ENCODE data around the gene ZNF804A.

The ZNF804A gene

DNA sequence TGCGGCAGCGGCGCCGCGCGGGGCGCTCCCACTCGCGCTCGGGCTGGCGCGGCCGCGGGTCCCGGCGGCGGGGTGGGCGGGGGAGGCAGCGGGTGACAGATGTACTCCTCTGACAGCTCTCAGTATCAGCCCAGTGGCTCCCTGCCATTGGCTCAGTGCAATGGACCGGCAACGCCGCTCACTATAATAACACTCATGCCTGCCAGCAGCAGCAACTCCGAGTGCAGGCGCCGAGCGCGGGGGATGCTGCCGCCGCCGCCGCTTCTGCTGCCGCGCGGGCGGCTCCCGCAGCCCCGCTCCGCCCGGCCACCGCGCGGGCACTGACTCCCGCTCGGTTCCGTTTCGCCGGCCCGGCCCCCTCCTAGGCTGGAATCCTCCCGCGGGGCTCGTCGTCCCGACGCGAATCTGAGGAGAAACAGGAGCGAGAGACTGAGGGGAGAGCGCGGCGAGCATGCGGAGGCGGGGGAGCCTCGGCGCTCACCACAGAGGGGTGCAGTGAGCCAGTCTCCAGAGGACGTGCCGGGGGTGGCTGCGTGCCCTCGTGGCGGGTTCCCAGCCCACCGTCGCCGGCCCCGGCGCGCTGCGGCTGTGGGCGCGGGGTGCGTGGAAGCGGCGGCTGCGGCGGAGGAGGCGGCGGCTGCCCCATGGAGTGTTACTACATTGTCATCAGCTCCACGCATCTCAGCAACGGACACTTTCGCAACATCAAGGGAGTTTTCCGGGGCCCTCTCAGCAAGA lies at the start of gene ZNF804A:
Gene ZNF804A (plus strand): TSS at position 214 of the 738 bp plus-strand sequence. CDS start 431 bp downstream, at position 645.
- no peak for DNase-seq

DNA sequence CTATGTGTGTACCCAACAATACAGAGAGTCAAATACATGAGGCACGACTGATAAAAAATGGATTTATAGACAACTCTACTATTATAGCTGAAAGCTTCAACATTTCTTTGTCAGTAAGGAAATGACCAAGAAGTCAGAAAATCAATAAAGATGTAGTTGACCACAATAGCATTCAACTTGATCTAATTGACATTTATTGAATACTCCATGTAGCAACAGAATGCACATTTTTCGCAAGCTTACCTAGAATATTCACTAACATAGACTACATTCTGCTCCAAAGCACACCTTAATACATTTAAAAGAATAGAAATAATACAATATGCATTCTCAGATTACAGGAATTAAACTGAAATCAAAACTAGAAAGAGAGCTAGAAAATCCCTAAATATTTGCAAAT lies 49.2 kb upstream of the ZNF804A start:
- DNase-seq, result no peak

DNA sequence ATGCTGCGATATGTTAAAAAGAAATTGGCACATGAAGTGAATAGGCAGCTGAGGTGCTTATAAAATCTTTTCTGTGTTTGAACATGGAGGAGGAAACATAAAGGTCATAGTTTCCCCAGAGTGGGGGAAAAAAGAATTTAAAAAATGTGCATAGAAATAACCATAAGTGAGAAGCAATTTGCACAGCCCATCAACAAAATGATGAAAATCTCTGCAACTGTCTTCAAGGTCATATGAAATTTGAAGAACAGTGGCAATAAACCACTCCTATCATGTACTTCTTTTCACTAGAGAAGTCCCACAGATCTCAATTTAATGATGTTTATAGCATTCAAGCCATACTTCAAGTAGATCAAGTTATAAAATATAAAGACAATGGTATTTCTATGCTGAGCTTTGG lies 46.7 kb upstream of the ZNF804A start:
- DNase-seq, result no peak

DNA sequence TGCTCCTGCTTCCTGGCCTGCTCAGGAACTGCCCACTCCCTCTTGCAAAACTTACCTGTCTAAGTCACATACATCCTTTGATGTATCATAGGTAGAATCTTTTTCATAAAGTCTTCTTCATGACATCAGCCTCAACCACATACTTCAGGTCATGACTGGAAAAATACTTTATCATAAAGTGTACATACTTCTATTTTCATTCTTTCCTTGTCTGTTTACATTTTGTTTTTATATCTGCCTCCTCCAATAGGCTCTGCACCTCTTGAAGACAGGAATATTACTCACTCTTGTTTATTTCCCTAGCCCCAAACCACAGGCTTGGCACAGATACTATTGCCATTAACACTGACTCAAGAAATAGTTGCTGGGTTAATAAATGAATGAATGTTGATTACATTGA lies 43.6 kb upstream of the ZNF804A start:
- no peak for DNase-seq

DNA sequence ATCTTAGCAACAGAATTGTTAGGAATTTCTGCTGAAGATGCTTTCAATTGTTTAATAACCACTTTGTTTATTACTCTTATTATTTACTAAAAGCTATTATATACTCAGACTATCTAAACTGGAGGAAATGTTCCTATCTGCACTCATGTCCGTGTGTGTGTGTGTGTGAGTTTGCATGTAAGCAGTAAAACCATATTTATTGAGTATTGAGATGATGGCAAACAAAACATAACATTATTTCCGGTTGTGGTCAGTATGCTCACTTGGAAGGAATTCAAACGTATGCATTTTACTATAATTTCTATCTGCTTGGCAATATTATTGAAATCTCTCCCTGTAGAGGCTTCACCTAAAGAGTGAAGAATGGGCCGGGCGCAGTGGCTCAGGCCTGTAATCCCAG lies 43.0 kb upstream of the ZNF804A start:
- no peak for DNase-seq

DNA sequence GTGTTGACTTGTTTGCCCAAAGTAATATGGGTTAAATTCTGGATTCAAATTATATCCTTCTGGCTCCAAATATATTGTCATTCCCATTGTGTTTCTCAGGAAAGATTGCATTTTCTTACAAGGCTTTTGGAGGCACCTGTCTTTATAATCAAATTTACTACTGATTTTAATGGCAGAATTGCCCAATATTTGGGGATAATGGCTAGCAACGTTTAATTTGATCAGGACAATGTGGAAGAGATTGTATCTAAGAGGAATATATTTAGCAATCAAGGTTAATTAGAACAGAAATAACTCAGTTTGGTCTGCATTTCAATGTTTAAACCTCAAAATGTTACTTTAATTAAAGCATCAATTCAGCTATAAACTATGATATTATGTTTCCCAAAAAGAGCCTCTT lies 41.7 kb upstream of the ZNF804A start:
- DNase-seq, result no peak

DNA sequence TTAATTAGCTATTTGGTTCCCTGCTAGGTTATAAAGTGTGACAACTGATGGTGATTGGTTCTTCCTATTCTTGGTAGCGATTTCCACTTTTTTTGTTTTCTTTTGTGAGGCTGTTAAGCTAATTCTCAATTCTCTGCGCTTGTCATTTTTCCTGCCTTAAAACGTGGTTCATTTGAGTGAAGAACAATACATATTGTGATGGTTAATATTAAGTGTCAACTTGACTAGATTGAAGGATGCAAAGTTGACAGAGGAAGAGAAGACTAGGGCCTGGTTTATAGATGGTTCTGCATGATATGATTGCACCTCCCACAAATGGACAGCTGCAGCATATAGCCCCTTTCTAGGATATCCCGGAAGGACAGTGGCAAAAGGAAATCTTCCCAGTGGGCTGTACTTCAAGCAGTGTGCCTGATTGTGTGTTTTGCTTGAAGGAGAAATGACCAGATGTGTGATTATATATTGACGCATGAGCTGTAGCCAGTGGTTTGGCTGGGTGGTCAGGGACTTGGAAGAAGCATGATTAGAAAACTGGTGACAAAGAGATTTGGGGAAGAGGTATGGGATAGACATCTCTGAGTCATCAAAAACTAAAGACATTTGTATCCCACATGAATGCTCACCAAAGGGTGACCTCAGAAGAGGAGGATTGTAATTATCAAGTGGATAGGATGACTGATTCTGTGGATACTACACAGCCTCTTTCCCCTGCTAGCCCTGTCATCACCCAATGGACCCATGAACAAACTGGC lies 39.4 kb upstream of the ZNF804A start:
- no peak for DNase-seq

DNA sequence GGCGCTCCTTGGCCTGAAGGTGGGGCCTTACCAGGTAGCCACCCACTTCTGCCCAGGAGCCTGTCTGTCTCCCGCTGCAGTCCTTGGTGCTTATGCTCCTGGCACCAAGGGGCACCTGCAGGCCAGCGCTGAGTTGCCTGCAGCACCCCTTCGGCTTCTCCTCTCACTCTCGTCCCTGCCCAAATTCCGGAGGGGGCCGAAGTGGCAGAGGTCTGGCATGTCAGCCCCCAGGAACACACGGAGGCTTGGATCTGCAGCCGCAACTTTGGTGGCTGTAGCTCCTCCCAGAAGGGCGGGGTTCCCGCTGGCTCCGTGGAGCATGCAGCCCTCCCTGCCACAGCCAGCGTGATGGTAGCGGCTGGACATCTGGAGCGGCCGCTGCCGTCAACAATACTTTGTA lies 37.7 kb upstream of the ZNF804A start:
- DNase-seq, result no peak

DNA sequence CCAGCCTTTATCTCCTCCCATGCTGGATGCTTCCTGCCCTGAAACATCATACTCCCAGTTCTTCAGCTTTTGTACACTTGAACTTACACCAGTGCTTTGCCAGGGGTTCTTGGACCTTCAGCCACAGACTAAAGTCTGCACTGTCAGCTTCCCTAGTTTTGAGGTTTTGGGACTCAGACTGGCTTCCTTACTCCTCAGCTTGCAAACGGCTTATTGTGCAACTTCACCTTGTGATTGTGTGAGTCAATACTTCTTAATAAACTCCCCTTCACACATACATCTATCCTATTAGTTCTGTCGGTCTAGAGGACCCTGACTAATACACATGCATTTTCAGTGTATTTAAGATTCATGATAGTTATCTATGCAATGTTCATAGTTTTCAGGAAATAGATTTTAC lies 35.8 kb upstream of the ZNF804A start:
- DNase-seq, result no peak

DNA sequence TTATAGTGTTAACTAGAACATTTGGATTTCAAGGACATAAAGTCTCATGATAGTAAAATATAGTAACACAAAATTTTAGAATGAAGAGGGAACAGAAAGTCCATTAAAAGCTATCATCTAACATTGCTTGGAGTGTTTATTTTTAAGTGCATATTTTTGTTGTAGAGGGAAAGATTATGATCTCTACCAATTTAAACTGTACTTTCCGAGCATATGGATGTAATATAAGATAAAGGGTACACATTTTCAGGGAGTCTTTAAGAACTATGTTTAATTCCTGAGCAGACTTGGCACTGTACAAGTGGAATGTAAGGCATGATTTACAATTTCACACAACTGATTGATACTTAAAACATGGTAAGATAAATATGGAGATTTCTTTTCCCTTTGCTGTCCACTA lies 34.2 kb upstream of the ZNF804A start:
- no peak for DNase-seq

DNA sequence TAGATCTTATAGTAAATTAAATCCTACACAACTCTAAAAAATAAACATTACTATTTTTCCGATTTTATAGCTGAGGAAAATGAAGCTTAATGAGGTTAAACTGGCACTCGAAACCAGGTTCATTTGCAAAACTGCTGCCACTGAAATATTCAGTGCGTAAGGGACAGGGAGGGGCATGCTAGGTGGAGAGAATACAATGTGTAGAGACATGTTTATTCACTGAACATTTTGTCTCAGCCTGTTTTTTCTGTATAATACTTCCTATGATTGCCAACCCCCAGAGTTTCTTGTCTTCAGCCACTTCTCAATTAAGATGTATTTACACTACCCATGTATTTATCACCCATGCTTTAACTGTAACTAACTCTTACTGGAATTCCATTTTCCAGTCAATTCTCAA lies 31.6 kb upstream of the ZNF804A start:
- DNase-seq, result no peak

DNA sequence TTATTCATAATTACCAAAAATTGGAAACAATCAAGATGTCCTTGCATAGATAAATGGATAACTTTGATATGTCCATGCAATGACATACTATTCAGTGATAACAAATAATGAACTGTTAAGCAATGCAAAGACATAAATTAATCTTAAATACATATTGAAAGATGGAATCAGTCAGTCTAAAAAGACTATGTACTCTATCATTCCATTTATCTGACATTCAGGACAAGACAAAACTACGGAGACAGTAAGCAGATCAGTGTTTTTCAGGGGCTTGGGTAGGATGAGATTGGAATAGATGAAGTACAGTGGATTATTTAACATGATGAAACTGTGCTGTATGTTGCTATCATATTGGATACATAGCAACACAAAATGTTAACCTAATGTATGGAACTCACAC lies 21.3 kb upstream of the ZNF804A start:
- DNase-seq, result no peak

DNA sequence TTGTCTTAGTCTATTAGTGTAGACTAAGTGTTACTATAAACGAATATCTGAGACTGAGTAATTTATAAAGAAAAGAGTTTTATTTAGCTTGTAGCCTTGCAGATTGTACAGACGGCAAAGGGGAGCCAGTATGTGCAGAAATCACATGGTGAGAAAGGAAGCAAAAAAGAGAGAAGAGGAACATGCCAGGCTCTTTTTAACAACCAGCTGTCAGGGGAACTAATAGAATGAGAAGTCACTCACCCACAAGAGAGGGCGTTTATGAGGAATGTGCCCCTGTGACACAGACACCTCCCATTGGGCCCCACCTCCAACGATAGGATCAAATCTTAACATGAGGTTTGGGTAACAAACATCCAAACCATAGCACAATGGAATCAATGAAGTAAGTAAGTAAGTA lies 20.6 kb upstream of the ZNF804A start:
- no peak for DNase-seq

DNA sequence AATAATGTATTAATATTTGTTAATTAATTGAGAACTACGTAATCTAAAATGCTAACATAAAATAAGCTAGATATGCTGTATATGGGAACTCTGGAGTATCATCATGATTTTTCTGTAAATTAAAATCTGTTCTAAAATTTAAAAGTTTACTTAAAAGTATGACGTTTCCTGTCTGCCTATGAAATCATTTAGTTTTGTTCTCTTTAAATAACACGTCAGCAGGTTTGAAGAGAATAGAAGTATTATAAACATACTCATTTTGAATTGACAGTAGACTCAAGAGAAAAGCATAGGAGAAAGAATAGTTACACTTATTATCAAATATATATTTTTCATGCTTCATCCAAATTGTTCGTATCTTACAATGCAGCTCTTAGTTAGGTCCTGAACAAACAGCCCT lies 19.1 kb upstream of the ZNF804A start:
- DNase-seq, result no peak

DNA sequence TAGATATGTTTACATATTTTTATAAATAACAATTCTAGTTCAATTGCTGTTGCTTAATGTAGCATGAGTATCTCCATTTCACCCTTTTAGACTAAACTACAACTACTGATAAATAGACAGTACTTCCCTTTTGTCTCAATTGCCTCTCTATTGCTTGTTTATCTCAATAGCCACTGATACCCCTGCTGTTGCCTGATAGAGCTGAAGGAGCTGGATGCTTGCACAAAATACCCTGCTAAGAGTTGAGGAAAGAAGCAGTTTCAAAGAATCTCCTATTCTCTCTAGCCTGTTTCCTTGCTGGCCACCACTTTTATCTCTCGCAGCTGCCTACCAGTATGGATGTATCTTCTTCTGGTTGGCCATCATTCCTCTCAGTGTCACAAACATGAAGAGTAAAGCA lies 16.9 kb upstream of the ZNF804A start:
- no peak for DNase-seq

DNA sequence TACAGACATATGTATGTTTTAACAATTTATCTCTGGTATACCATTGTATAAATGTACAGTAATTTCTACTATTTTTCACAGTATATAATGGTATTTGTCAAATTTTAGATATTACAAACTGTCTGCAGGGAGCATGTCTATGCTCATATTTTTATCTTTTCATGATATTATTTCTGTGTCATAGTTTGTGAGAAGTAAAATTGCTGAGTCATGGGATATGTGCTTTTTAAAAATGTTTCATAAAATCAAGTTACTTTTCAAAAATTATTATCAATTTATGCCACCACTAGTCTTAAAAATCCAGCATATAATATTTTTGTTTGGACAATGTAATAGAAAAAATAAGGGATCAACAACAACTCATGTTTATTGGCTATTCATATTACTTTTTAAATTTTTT lies 9.1 kb upstream of the ZNF804A start:
- no peak for DNase-seq

DNA sequence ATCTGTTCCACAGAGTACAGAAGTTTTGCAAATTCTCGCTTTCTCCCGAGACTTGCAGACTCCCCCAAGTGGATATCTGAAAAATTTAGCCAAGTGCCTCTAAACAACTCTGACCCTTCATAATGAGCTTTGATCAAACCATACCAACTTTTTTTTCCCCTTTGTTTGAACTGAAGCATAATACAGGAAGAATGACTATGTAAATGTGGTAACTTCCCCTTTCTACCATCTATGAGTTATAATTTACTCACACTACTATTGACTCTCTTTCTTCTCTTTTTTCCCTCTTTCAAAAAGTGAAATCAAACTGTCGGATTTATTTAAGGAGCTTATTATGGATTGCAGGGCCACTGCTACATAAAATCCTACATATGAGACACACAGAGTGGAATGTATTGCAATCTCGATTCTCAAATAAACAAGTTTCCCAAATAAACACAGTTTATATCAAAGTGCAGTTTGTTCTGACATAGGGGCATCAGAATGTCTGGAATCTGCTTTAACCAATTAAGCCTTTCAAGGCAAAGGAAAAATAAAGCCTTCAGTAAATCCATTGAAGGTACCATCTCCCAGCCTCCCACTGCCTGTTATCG lies 1.4 kb upstream of the ZNF804A start:
- no peak for DNase-seq

DNA sequence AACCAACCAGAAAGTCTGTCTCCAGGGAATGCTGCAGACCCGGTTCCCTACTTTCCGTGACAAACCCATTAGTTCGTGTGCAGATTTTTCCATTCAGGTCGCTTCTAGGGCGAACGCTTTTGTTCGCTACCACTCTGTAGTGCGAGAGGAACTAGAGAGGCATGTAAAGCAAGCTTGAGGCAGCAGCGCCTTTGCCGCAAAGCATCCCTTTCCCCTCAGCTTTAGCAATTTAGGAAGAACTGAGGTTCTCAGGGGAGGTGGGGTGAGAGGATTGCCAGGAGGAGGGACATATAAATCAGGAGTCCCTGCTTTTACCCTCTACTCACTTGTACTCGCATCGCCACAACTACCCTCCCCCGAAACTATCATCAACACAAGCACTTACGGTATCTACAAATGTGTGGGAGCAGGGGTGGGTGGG lies 748 bp upstream of the ZNF804A start:
- DNase-seq, result no peak

DNA sequence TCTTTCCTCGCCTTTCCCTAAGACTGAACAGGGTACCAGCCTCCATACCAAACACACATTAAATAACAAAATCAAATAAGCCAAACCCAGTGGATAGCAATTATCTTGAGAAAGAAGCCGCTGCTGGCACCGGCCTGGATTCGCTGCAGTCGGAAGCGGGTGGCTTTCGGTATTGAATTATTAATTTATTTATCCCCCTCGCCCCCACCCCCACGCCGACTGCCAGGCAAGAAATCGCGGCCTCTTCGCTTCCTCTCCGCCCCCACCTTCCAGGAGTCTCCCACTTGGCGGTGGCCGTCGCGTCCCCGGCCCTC lies 370 bp upstream of the ZNF804A start:
- no peak for DNase-seq

DNA sequence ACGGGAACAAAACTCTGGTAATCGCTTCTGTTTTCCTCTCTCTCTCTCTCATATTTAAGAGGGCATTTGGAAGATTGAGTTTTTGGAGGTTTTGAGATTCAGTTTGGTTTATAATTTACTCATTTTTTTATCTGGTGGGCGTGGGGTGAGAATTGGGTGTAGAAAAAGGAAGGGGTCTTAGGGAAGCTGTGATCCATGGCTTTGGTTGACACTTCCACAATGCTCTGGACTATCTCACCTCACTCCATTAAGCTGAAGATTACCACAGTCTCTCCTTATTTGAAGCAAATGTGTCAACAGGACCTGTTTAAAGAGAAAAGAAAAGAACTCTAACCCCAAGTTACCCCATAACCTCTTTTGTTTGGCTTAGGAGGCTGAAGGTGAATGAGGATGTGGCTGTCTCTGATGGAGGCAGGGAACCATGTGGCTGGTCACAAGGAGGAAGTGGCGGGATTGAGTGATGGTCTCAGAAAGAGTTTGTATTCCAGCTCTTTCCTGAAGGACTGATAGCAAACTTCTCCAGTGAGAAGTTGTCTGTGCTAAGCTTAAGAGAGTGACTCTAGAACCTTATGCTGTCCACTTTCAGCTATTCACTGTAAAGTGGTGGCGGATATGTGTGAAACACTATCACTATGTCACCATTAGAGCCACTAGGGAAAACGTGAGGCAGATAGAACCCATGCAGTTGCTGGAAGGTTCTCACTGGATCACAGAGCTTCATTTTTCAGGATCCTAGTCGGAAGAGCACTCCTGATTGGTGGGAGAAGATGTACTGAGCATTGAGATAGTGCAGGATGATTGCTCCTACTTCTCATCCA lies 934 bp downstream of the ZNF804A start:
- DNase-seq, result no peak

DNA sequence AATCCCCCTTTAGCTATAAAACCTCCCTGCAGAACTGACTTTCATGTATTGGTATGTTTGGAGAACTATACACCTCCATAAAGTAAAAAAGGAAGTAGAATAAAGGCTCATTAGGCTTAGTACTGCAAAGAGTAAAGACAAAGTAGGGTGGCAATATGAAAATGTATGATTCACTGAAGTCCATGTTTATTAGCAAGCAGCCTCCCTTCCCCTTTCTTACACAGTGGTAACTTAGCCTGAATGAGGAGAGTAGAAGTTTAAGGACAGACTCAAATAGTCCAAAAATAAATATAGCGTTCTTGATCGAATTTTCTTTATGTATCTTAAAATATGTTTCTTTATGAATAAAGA lies 1.5 kb downstream of the ZNF804A start:
- DNase-seq, result no peak

DNA sequence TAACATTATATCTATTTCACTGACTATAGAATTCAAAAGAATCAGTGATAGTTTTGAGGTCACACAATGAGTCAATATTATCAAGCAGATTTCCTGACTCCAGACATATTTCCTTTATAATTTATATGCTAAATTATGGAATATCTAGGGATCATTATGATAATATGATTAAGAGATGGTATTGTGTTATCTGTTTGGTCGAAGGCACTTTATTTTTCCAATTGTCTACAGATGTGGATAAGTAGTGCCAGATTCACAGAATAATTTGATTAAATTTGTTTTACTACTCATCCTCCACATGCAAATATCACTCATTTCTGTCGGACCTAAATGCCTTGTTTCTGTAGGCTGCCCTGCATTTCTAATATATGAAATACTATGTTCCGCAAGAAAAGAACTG lies 4.4 kb downstream of the ZNF804A start:
- no peak for DNase-seq

DNA sequence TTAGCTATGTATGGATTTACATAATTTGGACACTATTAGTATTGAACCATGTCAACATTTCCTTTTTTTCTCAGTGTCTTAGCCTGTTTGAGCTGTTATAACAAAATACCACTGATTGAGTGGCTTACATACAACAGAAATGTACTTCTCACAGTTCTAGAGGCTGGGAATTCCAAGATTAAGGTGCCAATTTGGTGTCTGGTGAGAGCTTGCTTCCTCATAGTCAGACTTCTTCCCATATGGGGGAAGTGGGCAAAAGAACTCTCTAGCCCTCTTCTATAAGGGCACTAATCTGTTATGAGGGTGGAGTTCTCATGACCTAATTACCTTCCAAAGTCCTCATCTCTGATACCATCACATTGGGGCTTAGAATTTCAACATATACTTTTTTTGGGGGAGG lies 12.6 kb downstream of the ZNF804A start:
- DNase-seq, result no peak
